ENCODE results near the gene BEX5.

The BEX5 gene

GRCh38 chrX:102113367-102113766 is 42.4 kb downstream of the BEX5 start:
- no peaks in the 10 kb centered on the region for H3K4me1 Mint-ChIP-seq (ENCODE audit: low read depth)
- H3K9me3 Mint-ChIP-seq (ENCODE audit: low read depth): no peaks in the 10 kb centered on the region
- no peaks in the 10 kb centered on the region for H3K36me3 Mint-ChIP-seq
- H3K27ac Mint-ChIP-seq: no peak overlapping the region
- H3K27me3 Mint-ChIP-seq: peaks cover 7% of the 10 kb centered on the region
- H3K4me3 Mint-ChIP-seq: no peak overlapping the region

Data from activated naive CD8-positive, alpha-beta T cell (primary cell).